ENCODE data around the gene MYBBP1A.

The MYBBP1A gene

GRCh38 chr17:4543557-4544026 lies 11.6 kb downstream of the MYBBP1A start:
- no peak for DNase-seq (ENCODE audit: insufficient read length, low spot score)
- no peak for FAIRE-seq
- no peak for TF ChIP-seq POLR2A (IDR thresholded peaks at IDR 0.05; ENCODE audit: low read depth, low read length)

GRCh38 chr17:4542726-4543191 lies 12.4 kb downstream of the MYBBP1A start:
- TF ChIP-seq POLR2A (IDR thresholded peaks at IDR 0.05; ENCODE audit: low read depth, low read length) = no peak
- DNase-seq (ENCODE audit: insufficient read length, low spot score) = no peak
- no peak for FAIRE-seq

- DNase-seq (ENCODE audit: insufficient read length, low spot score) = no peak
- TF ChIP-seq POLR2A (IDR thresholded peaks at IDR 0.05; ENCODE audit: low read depth, low read length) = no peak
- no peak for FAIRE-seq
Observed at GRCh38 chr17:4542003-4542725, 13.0 kb downstream of the MYBBP1A start.

GRCh38 chr17:4541328-4542002 lies 13.7 kb downstream of the MYBBP1A start:
- no peak for TF ChIP-seq POLR2A (IDR thresholded peaks at IDR 0.05; ENCODE audit: low read depth, low read length)
- FAIRE-seq = no peak
- no peak for DNase-seq (ENCODE audit: insufficient read length, low spot score)

- TF ChIP-seq POLR2A (IDR thresholded peaks at IDR 0.05; ENCODE audit: low read depth, low read length) = no peak
- no peak for DNase-seq (ENCODE audit: insufficient read length, low spot score)
- FAIRE-seq = no peak
Observed at GRCh38 chr17:4540687-4541327, 14.4 kb downstream of the MYBBP1A start.

- FAIRE-seq (no peak), DNase-seq (ENCODE audit: insufficient read length, low spot score) (no peak)
- no peak for TF ChIP-seq POLR2A (IDR thresholded peaks at IDR 0.05; ENCODE audit: low read depth, low read length)
Observed at GRCh38 chr17:4540224-4540651, 14.9 kb downstream of the MYBBP1A start.

- no peak for FAIRE-seq
- no peak for TF ChIP-seq POLR2A (IDR thresholded peaks at IDR 0.05; ENCODE audit: low read depth, low read length)
- no peak for DNase-seq (ENCODE audit: insufficient read length, low spot score)
Observed at GRCh38 chr17:4539576-4540223, 15.5 kb downstream of the MYBBP1A start.

- FAIRE-seq (no peak), DNase-seq (ENCODE audit: insufficient read length, low spot score) (no peak)
- no peak for TF ChIP-seq POLR2A (IDR thresholded peaks at IDR 0.05; ENCODE audit: low read depth, low read length)
Observed at GRCh38 chr17:4539025-4539424, 16.2 kb downstream of the MYBBP1A start.

- DNase-seq (ENCODE audit: insufficient read length, low spot score) (no peak), FAIRE-seq (no peak)
Observed at GRCh38 chr17:4538236-4539002, 16.8 kb downstream of the MYBBP1A start.

GRCh38 chr17:4537451-4538235 lies 17.5 kb downstream of the MYBBP1A start:
- FAIRE-seq (no peak), DNase-seq (ENCODE audit: insufficient read length, low spot score) (no peak)
- no peak for TF ChIP-seq POLR2A (IDR thresholded peaks at IDR 0.05; ENCODE audit: low read depth, low read length)

More at GRCh38 chr17:4538236-4539002, 16.8 kb downstream of the MYBBP1A start:
- no peak for TF ChIP-seq POLR2A (IDR thresholded peaks at IDR 0.05; ENCODE audit: low read depth, low read length)

GRCh38 chr17:4536742-4537411 lies 18.3 kb downstream of the MYBBP1A start:
- DNase-seq (ENCODE audit: insufficient read length, low spot score) (no peak), FAIRE-seq (no peak)
- no peak for TF ChIP-seq POLR2A (IDR thresholded peaks at IDR 0.05; ENCODE audit: low read depth, low read length)

- DNase-seq (ENCODE audit: insufficient read length, low spot score) (no peak), FAIRE-seq (no peak)
- no peak for TF ChIP-seq POLR2A (IDR thresholded peaks at IDR 0.05; ENCODE audit: low read depth, low read length)
Observed at GRCh38 chr17:4536259-4536741, 18.9 kb downstream of the MYBBP1A start.
